Activated T-cell treated with anti-CD3 and anti-CD28 coated beads for 48 hours (primary cell): ENCODE data around the gene CADM2.
"Not testable (repeated sequence)": the region's sequence is repeated elsewhere in the genome, so short reads cannot be mapped to it uniquely, and the experiment has no call there.

Source experiments
- DNase-seq: peaks from one replicate; pipeline ENCODE4 v3.0.0-alpha.2; 2020; ENCODE audit warnings: low read depth

CADM2 gene

GRCh38 chr3:85672761-85673160 is 714.0 kb downstream of the CADM2 start:
- DNase-seq: no peak

GRCh38 chr3:85678713-85679112 is 719.9 kb downstream of the CADM2 start:
- DNase-seq: no peak

GRCh38 chr3:85681906-85682305 is 723.1 kb downstream of the CADM2 start:
- no peak for DNase-seq

- no peak for DNase-seq
These were observed 732.4 kb downstream of the CADM2 start for GRCh38 chr3:85691196-85691595.

GRCh38 chr3:85697156-85697555 is 738.4 kb downstream of the CADM2 start:
- DNase-seq: no peak

- DNase-seq: no peak
These were observed 747.3 kb downstream of the CADM2 start for GRCh38 chr3:85706130-85706529.

- DNase-seq: not testable (repeated sequence)
These were observed 749.5 kb downstream of the CADM2 start for GRCh38 chr3:85708325-85708724.

- no peak for DNase-seq
These were observed 750.6 kb downstream of the CADM2 start for GRCh38 chr3:85709346-85709892.

- no peak for DNase-seq
These were observed 751.7 kb downstream of the CADM2 start for GRCh38 chr3:85710490-85710889.

GRCh38 chr3:85721409-85722145 is 762.8 kb downstream of the CADM2 start:
- DNase-seq: no peak

GRCh38 chr3:85725809-85726208 is 767.0 kb downstream of the CADM2 start:
- no peak for DNase-seq

- DNase-seq: no peak
These were observed 767.5 kb downstream of the CADM2 start for GRCh38 chr3:85726241-85726640.

GRCh38 chr3:85737846-85738245 is 779.1 kb downstream of the CADM2 start:
- no peak for DNase-seq

GRCh38 chr3:85740561-85740960 is 781.8 kb downstream of the CADM2 start:
- no peak for DNase-seq

- no peak for DNase-seq
These were observed 799.7 kb downstream of the CADM2 start for GRCh38 chr3:85758442-85758841.

- DNase-seq: no peak
These were observed 801.6 kb downstream of the CADM2 start for GRCh38 chr3:85760342-85760741.

GRCh38 chr3:85780806-85781205 is 822.0 kb downstream of the CADM2 start:
- DNase-seq: no peak

- no peak for DNase-seq
These were observed 823.0 kb downstream of the CADM2 start for GRCh38 chr3:85781806-85782205.

GRCh38 chr3:85783291-85783690 is 824.5 kb downstream of the CADM2 start:
- no peak for DNase-seq

GRCh38 chr3:85785766-85786165 is 827.0 kb downstream of the CADM2 start:
- no peak for DNase-seq

- DNase-seq: no peak
These were observed 831.7 kb downstream of the CADM2 start for GRCh38 chr3:85790445-85791030.

GRCh38 chr3:85796140-85796539 is 837.4 kb downstream of the CADM2 start:
- no peak for DNase-seq

- no peak for DNase-seq
These were observed 841.9 kb downstream of the CADM2 start for GRCh38 chr3:85800676-85801075.

- DNase-seq: no peak
These were observed 843.2 kb downstream of the CADM2 start for GRCh38 chr3:85801955-85802354.
